Ovary (tissue), 3 donors: Measurements from ENCODE around the gene GP1BA.

Experiments
- CTCF ChIP-seq, 3 donors: fragments of 450-650 bp in 2 of 3; fragments of 200-600 bp in 1 of 3; IDR thresholded peaks; one replicate each; pipeline versions ENCODE4 v1.5.1 to v1.8.0; 2016 to 2022; ENCODE audit warnings: antibody characterized with exemption in 3 of 3, mild to moderate bottlenecking in 1 of 3
- EP300 ChIP-seq: sonication (generic); formaldehyde crosslinking; IDR thresholded peaks from one replicate; pipeline ENCODE4 v1.6.1; 2017; ENCODE audit warnings: antibody characterized with exemption
- POLR2A ChIP-seq: fragments of 450-650 bp; IDR thresholded peaks from one replicate; pipeline ENCODE4 v1.6.1; 2017; ENCODE audit warnings: antibody characterized with exemption, mild to moderate bottlenecking, moderate library complexity
- donor health status: DM: no; HTN: no; CAD: no.

GRCh38 chr17:4938069-4938491, 6.0 kb downstream of the GP1BA start:
- TF ChIP-seq POLR2A (no peak), CTCF (IDR thresholded peaks at IDR 0.05) (no peak), EP300 (no peak)
